D721Med (cell line): ENCODE measurements around the gene PEPD.

ENCODE experiments used
- DNase-seq: peaks from one replicate; pipeline ENCODE4 v3.0.0; 2011; ENCODE audit warnings: low spot score; ENCODE audit not compliant: insufficient read length
- FAIRE-seq: peaks from 2 replicates; lab custom pipeline; 2011; peaks lifted over from hg19 to GRCh38; lab: Jason Lieb, UNC
- TF ChIP-seq, protein P1 (sequence below): IDR thresholded peaks from 2 replicates; pipeline ENCODE4 v1.5.1; 2012; ENCODE audit warnings: mild to moderate bottlenecking, control low read depth; ENCODE audit not compliant: insufficient read depth; ENCODE audit errors: missing control alignments

PEPD gene

DNA sequence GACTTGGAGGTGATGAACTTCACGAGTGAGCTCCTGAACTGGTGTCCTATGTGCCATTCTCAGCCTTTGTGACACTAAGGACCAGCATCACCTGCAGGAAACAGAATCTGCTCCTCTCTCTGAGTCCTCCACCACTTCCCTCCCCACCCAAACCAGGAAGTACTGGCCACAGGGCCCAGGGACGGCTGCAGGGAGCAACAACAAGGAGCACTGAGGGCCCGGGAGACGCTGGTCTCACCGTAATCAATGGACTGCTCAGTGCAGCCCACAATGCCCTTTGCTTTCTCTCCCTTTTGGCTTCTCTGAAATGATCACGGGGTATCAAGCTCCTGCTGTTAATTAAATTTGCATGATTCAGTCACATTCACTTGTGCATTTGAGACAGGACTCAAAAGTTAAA lies 18.6 kb downstream of the PEPD start:
- no peak for FAIRE-seq
- TF ChIP-seq, protein P1, sequence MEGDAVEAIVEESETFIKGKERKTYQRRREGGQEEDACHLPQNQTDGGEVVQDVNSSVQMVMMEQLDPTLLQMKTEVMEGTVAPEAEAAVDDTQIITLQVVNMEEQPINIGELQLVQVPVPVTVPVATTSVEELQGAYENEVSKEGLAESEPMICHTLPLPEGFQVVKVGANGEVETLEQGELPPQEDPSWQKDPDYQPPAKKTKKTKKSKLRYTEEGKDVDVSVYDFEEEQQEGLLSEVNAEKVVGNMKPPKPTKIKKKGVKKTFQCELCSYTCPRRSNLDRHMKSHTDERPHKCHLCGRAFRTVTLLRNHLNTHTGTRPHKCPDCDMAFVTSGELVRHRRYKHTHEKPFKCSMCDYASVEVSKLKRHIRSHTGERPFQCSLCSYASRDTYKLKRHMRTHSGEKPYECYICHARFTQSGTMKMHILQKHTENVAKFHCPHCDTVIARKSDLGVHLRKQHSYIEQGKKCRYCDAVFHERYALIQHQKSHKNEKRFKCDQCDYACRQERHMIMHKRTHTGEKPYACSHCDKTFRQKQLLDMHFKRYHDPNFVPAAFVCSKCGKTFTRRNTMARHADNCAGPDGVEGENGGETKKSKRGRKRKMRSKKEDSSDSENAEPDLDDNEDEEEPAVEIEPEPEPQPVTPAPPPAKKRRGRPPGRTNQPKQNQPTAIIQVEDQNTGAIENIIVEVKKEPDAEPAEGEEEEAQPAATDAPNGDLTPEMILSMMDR = no peak
- no peak for DNase-seq

DNA sequence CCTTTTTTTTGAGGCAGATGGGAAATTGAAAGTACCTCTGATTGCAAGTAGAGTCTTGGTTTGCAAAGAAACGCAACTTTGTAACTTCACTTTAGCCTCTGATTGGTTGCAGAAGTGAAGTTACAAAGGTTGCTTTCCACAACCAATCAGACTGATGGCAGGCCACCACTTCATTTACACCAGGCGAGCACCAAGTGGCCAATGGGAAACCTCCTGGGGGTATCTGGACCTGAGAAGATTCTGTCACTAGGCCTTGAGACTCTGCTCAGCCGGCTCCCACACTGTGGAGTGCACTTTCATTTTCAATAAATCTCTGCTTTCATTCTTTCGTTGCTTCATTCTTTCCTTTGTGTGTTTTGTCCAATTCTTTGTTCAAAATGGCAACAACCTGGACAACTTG lies 19.1 kb downstream of the PEPD start:
- DNase-seq = no peak
- FAIRE-seq = no peak
- TF ChIP-seq, protein P1 = no peak

DNA sequence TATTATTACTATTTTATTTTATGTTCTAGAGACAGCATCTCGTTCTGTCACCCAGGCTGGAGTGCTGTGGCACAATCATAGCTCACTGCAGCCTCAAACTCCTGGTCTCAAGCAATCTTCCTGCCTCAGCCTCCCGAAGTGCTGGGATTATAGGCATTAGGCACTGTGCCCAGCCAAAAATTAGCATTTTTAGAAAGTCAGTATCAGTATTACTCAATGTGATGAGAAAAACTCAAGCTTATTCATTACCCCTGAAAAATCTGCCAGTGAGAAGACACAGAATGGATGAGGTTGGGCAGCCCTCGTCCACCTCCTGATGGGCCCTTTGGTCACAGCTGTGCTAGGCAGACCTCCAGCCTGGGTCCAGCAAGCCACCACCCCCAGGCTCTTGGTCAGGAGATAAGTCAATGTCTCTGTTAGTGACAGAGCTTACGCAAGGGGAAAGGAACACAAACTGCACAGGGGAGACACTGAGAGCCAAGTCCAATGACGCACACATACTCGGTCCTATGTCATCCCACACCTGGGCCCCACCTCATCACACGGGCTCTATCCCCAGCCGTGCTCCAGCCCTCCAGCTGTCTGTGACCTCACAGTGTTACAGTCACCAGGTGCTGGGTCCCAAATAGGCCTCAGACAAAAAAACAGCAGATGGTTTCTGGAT lies 19.8 kb downstream of the PEPD start:
- FAIRE-seq = no peak
- DNase-seq = no peak
- TF ChIP-seq, protein P1 = no peak

DNA sequence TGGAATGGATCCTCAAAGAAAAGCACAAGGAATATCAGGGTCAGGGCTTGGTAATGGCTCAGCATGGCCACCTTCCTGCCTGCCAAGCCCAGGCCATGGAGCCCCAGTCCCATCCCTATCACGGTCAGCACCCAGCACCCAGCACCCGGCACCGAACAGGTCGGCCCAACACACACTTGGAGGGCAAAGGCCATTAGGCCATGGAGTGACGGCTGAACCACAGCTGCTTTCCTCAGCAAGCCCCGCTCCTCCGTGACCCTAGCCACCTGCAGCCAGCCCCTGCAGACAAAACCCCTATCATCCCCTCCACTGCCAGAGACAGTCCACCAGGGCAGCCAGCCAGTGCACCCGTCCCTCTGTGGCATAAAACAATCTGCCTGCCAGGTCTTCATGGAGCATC lies 20.6 kb downstream of the PEPD start:
- TF ChIP-seq, protein P1 = no peak
- FAIRE-seq (no peak), DNase-seq (no peak)

DNA sequence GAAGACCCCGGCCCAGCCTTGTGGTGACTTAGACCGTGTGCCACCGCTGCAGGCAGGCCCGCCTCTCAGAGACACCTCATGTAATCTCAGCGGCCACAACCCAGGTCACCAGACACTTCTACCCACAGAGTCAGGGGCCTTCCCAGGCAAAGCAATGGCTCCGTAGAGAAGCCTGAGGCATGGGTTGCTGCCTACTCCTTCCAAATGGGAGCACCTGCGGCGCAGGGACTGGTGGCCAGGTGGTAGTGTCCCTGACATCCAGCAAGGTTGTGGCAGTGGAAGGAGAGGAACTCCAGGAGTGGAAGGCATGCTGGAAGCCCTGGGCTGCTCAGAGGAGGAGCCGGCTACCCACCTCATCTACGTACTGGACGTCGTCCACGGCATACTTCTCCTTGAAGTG lies 21.0 kb downstream of the PEPD start:
- no peak for DNase-seq
- TF ChIP-seq, protein P1 = no peak
- no peak for FAIRE-seq

DNA sequence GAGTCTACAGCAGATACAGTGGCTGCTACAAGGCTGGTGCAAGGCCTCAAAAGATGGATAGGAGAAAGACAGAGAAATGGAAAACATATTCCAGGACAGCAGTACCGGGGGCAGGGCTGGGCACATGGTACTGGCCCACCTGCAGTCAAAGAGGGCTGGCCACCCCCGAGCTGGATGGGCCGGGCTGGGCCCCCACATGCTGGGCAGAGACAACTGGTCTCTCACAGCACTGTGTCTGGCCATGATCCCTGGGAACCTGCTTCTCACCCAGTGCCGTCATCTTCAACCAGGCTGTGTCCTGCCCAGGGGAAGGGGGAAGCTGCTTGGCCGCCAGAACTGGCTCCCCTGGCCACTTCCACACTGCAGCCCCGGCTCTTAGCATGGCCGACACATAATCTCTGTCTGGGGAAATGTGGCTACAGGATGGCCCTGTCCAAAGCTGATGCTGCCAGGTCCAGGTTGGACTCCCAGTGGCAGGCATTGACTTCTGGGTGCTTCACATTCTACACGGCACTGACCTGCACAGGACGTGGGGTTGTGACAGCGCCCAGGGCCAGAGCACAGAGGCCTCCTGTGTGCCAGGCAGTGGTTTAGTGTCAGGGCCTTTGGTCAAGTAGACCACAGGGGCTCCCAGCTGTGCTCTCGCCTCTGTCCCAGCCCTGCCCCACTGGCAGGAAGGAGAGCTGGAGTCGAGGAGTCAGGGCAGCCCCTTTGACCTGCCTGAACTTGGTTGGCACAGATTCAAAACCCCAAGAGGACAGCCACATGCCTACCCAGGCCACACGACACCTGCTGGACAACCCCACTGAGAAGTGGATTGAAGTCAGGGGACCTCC lies 21.7 kb downstream of the PEPD start:
- no peak for DNase-seq
- TF ChIP-seq, protein P1 = no peak
- FAIRE-seq = no peak

DNA sequence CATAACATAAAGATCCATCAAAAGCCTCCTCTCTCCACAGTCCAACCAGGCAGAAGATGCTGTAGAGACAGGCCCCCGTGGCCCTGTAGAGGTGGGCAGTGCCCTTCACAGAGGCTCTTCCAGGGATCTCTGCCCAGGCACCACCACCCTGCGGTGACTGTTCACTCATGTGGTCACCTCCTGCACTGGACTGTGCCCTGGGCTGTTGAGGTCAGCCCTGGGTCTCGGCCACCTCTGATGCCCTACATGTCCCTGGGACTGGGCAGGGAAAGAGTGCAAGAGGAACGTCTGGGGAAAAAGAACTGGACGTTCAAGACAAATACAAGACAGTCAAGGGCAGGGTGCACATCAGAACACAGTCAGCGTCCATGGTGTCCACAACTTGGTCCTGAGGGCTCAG lies 22.3 kb downstream of the PEPD start:
- no peak for FAIRE-seq
- no peak for DNase-seq
- TF ChIP-seq, protein P1 = no peak
